ENCODE data around the gene SFMBT2.

SFMBT2 gene

DNA sequence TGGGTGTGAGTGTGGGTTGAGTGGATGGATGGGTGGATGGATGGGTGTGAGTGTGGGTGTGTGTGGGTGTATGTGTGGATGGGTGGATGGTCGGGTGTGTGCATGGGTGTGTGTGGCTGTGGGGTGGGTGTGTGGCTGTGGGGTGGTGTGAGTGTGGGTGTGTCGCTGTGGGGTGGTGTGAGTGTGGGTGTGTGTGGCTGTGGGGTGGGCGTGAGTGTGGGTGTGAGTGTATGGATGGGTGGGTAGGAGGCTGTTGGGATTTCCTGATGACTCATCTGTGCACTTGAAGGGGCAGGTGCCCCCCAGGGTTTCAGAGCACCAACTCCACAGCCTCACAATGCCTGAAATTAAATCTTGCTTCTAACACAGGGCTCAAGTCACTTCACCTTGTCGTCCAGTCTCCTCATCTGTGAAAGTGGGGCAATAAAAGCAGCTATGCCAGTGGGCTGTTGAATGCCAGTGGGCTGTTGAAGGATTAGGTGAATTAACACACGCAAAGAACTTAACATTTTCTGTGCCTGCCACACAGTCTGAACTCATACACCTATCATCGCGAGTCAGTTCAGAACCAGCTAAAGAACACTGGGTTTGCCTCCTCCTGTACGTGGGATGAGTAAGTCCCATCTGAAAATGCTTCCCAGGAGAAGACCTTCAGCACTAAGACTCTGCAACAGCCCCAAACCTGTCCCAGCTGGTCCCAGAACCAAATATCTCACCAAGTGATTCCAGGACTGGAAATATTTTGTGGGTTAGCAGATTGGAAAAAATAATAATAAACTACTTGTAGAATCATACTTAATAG, 32.0 kb downstream of the SFMBT2 start:
- no peak overlapping the region for H3K4me3 ChIP-seq (ENCODE audit: low read depth in 1 of 2, low read length in 2 of 2)
- H3K27ac ChIP-seq (ENCODE audit: low read length) = no peak overlapping the region
- H3K4me1 ChIP-seq (ENCODE audit: control insufficient read depth in 1 of 2, insufficient read depth in 2 of 2, low read length in 2 of 2) = no peaks in the 10 kb centered on the region
- H3K36me3 ChIP-seq (ENCODE audit: control insufficient read depth in 1 of 2, insufficient read depth in 2 of 2, low read length in 2 of 2) = peaks cover 0 to 4% of the 10 kb centered on the region in 2 donors
- no peaks in the 10 kb centered on the region for H3K9me3 ChIP-seq (ENCODE audit: control insufficient read depth in 1 of 2, low read length in 2 of 2)
- no peaks in the 10 kb centered on the region for H3K27me3 ChIP-seq (ENCODE audit: low read depth, low read length)

DNA sequence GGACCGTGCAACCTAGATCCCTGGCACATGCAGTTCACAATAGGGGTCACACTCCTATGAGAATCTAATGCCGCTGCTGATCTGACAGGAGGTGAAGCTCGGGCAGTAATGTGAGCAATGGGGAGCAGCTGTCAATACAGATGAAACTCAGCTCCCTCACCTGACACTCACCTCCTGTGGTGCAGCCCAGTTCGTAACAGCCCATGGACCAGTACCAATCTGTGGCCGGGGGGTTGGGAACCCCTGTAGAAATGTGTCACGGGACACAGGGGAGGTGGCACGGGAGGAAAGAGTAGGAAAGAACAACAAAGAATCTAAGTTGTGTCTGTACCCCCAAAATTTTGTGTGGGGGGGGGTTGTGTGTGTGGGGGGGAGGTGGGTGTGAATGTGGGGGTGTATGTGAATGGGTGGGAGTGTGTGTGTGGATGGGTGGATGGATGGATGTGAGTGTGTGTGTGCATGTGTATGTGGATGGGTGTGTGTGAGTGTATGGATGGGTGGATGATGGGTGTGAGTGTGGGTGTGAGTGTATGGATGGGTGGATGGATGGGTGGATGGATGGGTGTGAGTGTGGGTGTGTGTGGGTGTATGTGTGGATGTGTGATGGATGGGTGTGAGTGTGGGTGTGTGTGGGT, 33.1 kb downstream of the SFMBT2 start:
- Histone ChIP-seq H3K36me3 (ENCODE audit: control insufficient read depth in 1 of 2, insufficient read depth in 2 of 2, low read length in 2 of 2) (peaks cover 8 to 9% of the 10 kb centered on the region in 2 donors), H3K27me3 (ENCODE audit: low read depth, low read length) (no peaks in the 10 kb centered on the region), H3K4me3 (ENCODE audit: low read depth in 1 of 2, low read length in 2 of 2) (no peak overlapping the region), H3K27ac (ENCODE audit: low read length) (no peak overlapping the region), H3K9me3 (ENCODE audit: control insufficient read depth in 1 of 2, low read length in 2 of 2) (no peaks in the 10 kb centered on the region), H3K4me1 (ENCODE audit: control insufficient read depth in 1 of 2, insufficient read depth in 2 of 2, low read length in 2 of 2) (no peaks in the 10 kb centered on the region)

DNA sequence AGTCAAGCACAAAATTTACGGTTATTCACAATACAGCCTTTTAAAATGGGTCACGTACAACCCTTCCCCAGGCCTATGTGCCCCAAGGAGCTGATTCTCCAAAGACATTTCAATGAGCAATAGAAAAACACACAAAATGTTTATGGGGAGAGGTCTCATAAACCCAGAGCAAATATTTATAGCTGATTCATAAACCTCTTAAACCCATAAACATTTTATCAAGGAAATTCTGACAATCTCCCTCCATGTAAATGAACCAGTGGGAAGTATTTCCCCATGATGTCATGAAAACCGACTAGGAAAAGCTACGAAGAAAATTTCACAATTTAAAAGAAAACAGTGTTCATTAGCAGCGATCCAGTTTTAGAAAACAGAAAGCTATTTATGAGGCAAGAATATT, 36.0 kb downstream of the SFMBT2 start:
- H3K27me3 ChIP-seq (ENCODE audit: low read depth, low read length) = no peaks in the 10 kb centered on the region
- peaks cover 4 to 9% of the 10 kb centered on the region in 2 donors for H3K36me3 ChIP-seq (ENCODE audit: control insufficient read depth in 1 of 2, insufficient read depth in 2 of 2, low read length in 2 of 2)
- H3K4me3 ChIP-seq (ENCODE audit: low read depth in 1 of 2, low read length in 2 of 2) = no peak overlapping the region
- H3K27ac ChIP-seq (ENCODE audit: low read length) = no peak overlapping the region
- H3K9me3 ChIP-seq (ENCODE audit: control insufficient read depth in 1 of 2, low read length in 2 of 2) = no peaks in the 10 kb centered on the region
- no peaks in the 10 kb centered on the region for H3K4me1 ChIP-seq (ENCODE audit: control insufficient read depth in 1 of 2, insufficient read depth in 2 of 2, low read length in 2 of 2)

DNA sequence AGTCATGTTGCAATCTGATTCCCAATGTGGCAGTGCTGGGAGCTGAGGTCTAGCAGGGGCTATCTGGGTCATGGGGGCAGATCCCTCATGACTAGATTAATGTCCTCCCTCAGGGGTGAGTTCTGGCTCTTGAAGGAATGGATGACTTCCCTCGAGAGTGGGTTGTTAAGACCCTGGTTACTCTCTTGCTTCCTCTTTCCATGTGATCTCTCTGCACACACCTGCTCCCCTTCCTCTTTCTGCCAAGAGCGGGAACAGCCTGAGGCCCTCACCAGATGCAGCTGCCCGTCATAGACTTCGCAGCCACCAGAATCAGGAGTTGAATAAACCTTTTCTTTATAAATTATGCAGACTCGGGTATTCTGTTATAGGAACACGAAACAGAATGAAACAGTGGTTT, 37.8 kb downstream of the SFMBT2 start:
- Histone ChIP-seq H3K27ac (ENCODE audit: low read length) (no peak overlapping the region), H3K27me3 (ENCODE audit: low read depth, low read length) (no peaks in the 10 kb centered on the region), H3K4me1 (ENCODE audit: control insufficient read depth in 1 of 2, insufficient read depth in 2 of 2, low read length in 2 of 2) (no peaks in the 10 kb centered on the region), H3K4me3 (ENCODE audit: low read depth in 1 of 2, low read length in 2 of 2) (no peak overlapping the region), H3K36me3 (ENCODE audit: control insufficient read depth in 1 of 2, insufficient read depth in 2 of 2, low read length in 2 of 2) (peaks cover 4 to 9% of the 10 kb centered on the region in 2 donors), H3K9me3 (ENCODE audit: control insufficient read depth in 1 of 2, low read length in 2 of 2) (no peaks in the 10 kb centered on the region)

DNA sequence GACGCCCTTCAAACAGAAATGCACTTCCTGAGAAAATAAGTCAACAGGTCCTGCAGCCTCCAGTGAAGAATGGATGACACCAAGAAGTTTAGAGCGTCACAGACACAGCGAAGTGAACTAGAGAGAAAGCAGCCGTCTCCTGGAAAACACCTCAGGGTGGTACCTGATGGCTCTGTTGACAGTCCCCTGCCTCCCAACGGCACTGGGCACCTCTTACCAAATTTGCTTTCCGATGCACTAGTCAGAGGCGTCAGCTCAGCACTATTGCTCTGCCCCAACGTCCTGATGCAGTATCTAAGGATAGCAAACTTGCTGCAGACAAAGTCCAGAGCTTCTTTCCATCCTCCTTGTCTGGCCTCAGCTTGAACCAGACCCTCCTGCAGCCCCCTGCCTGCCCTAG, 38.3 kb downstream of the SFMBT2 start:
- no peaks in the 10 kb centered on the region for H3K9me3 ChIP-seq (ENCODE audit: control insufficient read depth in 1 of 2, low read length in 2 of 2)
- H3K4me1 ChIP-seq (ENCODE audit: control insufficient read depth in 1 of 2, insufficient read depth in 2 of 2, low read length in 2 of 2) = no peaks in the 10 kb centered on the region
- no peak overlapping the region for H3K27ac ChIP-seq (ENCODE audit: low read length)
- no peaks in the 10 kb centered on the region for H3K27me3 ChIP-seq (ENCODE audit: low read depth, low read length)
- H3K36me3 ChIP-seq (ENCODE audit: control insufficient read depth in 1 of 2, insufficient read depth in 2 of 2, low read length in 2 of 2) = peaks cover 4 to 9% of the 10 kb centered on the region in 2 donors
- no peak overlapping the region for H3K4me3 ChIP-seq (ENCODE audit: low read depth in 1 of 2, low read length in 2 of 2)

DNA sequence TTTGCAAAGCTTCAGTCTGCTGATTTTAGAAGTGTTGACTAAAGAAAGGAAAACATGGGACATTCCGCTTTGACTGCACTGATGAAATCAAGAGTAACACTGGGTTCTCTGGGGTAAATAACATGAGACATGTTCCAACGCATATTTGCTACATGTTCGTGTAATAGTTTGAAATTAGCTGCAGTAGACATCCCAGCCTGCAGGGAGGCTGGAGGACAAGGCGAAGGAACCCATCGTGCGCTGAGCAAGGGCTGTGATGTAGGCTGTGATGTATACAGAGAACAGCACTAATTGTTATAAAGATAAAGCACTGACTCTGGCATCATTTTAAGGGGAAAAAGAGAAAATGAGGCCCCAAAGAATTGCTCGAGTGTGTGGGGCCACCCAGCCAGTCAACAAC, 40.3 kb downstream of the SFMBT2 start:
- no peaks in the 10 kb centered on the region for H3K9me3 ChIP-seq (ENCODE audit: control insufficient read depth in 1 of 2, low read length in 2 of 2)
- no peak overlapping the region for H3K27ac ChIP-seq (ENCODE audit: low read length)
- H3K36me3 ChIP-seq (ENCODE audit: control insufficient read depth in 1 of 2, insufficient read depth in 2 of 2, low read length in 2 of 2) = peaks cover 4 to 14% of the 10 kb centered on the region in 2 donors

DNA sequence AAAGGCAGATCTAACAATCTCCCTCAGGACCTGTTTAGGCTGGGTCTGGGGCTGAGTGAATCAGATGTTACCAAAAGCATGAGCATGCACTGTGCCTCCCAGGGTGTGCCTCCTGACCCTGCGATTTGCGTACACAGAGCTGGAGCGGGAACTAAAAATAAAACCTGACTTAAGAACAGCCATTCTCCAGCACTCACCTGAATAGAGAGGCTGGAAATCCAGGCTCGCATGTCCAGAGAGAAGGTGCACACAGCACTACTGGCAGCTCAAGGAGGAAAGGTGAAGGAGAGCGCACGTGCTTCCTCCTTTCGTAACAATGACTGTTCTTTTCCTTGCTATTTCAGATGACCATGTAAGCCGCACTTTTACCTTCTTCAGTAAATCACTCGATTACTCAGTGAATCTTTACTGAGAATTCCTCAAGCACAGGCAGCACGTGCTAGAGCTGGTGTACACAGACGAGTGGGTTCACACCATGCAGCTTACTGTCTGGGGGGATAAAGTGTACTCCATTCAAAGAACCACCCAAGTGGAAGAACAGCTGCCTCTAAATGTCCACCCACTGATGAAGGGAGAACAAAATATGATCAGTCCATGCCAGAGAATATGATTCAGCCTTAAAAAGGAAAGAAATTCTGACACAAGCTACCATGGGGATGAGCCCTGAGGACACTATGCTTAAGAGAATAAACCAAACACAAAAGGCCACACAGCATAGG, 45.6 kb downstream of the SFMBT2 start:
- Histone ChIP-seq H3K4me1 (ENCODE audit: control insufficient read depth in 1 of 2, insufficient read depth in 2 of 2, low read length in 2 of 2) (no peaks in the 10 kb centered on the region), H3K9me3 (ENCODE audit: control insufficient read depth in 1 of 2, low read length in 2 of 2) (no peaks in the 10 kb centered on the region), H3K36me3 (ENCODE audit: control insufficient read depth in 1 of 2, insufficient read depth in 2 of 2, low read length in 2 of 2) (peaks cover 0 to 5% of the 10 kb centered on the region in 2 donors), H3K4me3 (ENCODE audit: low read depth in 1 of 2, low read length in 2 of 2) (no peak overlapping the region), H3K27me3 (ENCODE audit: low read depth, low read length) (no peaks in the 10 kb centered on the region), H3K27ac (ENCODE audit: low read length) (no peak overlapping the region)

More for the DNA sequence above, 40.3 kb downstream of the SFMBT2 start:
- Histone ChIP-seq H3K4me3 (ENCODE audit: low read depth in 1 of 2, low read length in 2 of 2) (no peak overlapping the region), H3K4me1 (ENCODE audit: control insufficient read depth in 1 of 2, insufficient read depth in 2 of 2, low read length in 2 of 2) (no peaks in the 10 kb centered on the region), H3K27me3 (ENCODE audit: low read depth, low read length) (no peaks in the 10 kb centered on the region)

DNA sequence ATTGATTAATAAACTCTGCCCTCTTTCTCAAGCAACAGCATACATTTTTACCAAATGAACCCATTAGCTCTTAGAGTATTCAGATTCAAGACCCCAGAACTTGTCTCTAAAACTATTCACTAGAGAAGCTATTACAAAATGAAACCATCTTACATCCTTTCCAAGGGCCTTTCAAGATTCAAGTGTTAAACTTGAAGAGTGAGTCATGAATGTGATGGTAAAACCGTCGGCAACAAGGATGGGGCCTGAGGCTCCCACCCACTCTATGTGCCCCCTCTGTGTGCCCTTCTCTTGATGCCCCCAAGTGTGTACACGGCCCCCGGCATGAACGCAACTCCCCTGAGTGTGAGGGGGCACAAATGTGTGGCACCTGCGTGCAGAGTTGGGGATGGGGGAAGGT, 46.4 kb downstream of the SFMBT2 start:
- Histone ChIP-seq H3K27ac (ENCODE audit: low read length) (no peak overlapping the region), H3K4me1 (ENCODE audit: control insufficient read depth in 1 of 2, insufficient read depth in 2 of 2, low read length in 2 of 2) (no peaks in the 10 kb centered on the region), H3K36me3 (ENCODE audit: control insufficient read depth in 1 of 2, insufficient read depth in 2 of 2, low read length in 2 of 2) (peaks cover 0 to 5% of the 10 kb centered on the region in 2 donors), H3K9me3 (ENCODE audit: control insufficient read depth in 1 of 2, low read length in 2 of 2) (no peaks in the 10 kb centered on the region), H3K27me3 (ENCODE audit: low read depth, low read length) (no peaks in the 10 kb centered on the region), H3K4me3 (ENCODE audit: low read depth in 1 of 2, low read length in 2 of 2) (no peak overlapping the region)

DNA sequence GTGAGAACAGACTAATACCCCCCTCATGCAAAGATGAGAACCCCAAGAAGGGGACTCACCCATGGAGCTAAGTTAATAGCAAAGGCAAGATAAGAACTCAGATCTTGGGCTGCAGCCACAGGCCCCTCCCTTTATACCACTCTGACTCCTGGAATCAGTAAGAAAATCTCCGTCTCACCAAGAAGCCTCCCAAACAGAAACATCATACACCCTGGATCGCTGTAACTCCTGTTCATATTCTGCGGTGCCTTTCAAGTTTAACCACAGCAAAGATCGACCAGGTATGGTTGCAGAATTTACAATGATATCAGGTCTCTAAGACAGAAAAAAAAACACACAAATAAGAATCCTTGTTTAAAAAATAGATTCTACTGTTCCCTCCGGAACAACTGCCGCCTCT, 47.1 kb downstream of the SFMBT2 start:
- H3K9me3 ChIP-seq (ENCODE audit: control insufficient read depth in 1 of 2, low read length in 2 of 2) = no peaks in the 10 kb centered on the region
- H3K36me3 ChIP-seq (ENCODE audit: control insufficient read depth in 1 of 2, insufficient read depth in 2 of 2, low read length in 2 of 2) = peaks cover 0 to 5% of the 10 kb centered on the region in 2 donors
- H3K4me3 ChIP-seq (ENCODE audit: low read depth in 1 of 2, low read length in 2 of 2) = no peak overlapping the region

DNA sequence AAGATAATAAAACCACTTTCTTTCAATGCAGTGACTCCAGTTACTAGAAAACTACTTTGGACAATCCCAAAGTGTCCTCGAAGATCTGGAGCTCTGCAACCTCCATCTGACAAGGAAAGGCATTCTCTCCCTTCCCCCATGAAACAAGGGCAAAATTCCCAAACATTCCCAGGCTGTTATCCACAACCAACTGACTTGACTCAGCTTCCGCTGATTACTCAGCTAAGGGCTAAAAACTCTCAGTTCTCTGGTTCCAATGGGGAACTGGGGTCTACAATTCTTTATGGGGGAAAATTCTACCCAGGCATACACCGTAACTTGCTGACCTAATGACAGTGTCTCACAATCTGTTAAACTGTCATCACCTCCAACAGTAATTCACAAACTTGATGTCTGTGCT, 48.4 kb downstream of the SFMBT2 start:
- Histone ChIP-seq H3K27ac (ENCODE audit: low read length) (no peak overlapping the region), H3K4me3 (ENCODE audit: low read depth in 1 of 2, low read length in 2 of 2) (no peak overlapping the region), H3K36me3 (ENCODE audit: control insufficient read depth in 1 of 2, insufficient read depth in 2 of 2, low read length in 2 of 2) (peaks cover 0 to 5% of the 10 kb centered on the region in 2 donors)

More for the DNA sequence above, 47.1 kb downstream of the SFMBT2 start:
- no peaks in the 10 kb centered on the region for H3K4me1 ChIP-seq (ENCODE audit: control insufficient read depth in 1 of 2, insufficient read depth in 2 of 2, low read length in 2 of 2)
- H3K27ac ChIP-seq (ENCODE audit: low read length) = no peak overlapping the region
- H3K27me3 ChIP-seq (ENCODE audit: low read depth, low read length) = no peaks in the 10 kb centered on the region

DNA sequence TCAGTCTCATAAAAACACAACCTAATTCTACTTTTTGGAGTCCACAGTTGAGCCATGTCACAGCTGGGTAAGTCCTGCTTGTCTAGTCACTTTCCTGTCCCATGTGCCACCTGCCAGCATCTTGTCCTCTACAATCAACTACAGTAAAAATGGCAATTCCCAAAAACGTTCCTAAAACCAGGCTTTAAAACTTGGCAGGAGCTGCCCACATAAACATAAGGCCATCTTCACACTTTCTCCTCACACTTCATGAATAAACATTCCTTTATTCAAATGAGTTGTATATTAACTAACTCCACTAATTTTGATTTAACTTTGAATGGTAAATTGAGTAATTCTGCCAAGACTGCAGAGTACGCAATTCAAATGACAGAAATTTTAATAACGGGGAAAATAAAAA, 49.5 kb downstream of the SFMBT2 start:
- Histone ChIP-seq H3K9me3 (ENCODE audit: control insufficient read depth in 1 of 2, low read length in 2 of 2) (no peaks in the 10 kb centered on the region), H3K4me3 (ENCODE audit: low read depth in 1 of 2, low read length in 2 of 2) (no peak overlapping the region), H3K4me1 (ENCODE audit: control insufficient read depth in 1 of 2, insufficient read depth in 2 of 2, low read length in 2 of 2) (no peaks in the 10 kb centered on the region), H3K27me3 (ENCODE audit: low read depth, low read length) (no peaks in the 10 kb centered on the region), H3K36me3 (ENCODE audit: control insufficient read depth in 1 of 2, insufficient read depth in 2 of 2, low read length in 2 of 2) (no peaks in the 10 kb centered on the region), H3K27ac (ENCODE audit: low read length) (no peak overlapping the region)

More for the DNA sequence above, 48.4 kb downstream of the SFMBT2 start:
- Histone ChIP-seq H3K4me1 (ENCODE audit: control insufficient read depth in 1 of 2, insufficient read depth in 2 of 2, low read length in 2 of 2) (no peaks in the 10 kb centered on the region), H3K27me3 (ENCODE audit: low read depth, low read length) (no peaks in the 10 kb centered on the region), H3K9me3 (ENCODE audit: control insufficient read depth in 1 of 2, low read length in 2 of 2) (no peaks in the 10 kb centered on the region)

All from muscle layer of duodenum (tissue), 2 donors.